SK-N-SH (cell line): ENCODE measurements around the gene SNPH. TPM values are rescaled to one million over a fixed set of nuclear protein-coding genes. Genes with fewer than 3 reads are reported as not detected.

Experiments used
- CTCF ChIA-PET: fragments of 300-600, 350-600 bp; formaldehyde crosslinking; extraction: SDS; loops from one replicate; lab custom pipeline; 2021; lab: Yijun Ruan, JAX
- POLR2A ChIA-PET: fragments of 350-600 bp; sonication (Branson Sonifier 250); formaldehyde crosslinking; extraction: SDS; loops from one replicate; lab custom pipeline; 2020; ENCODE audit warnings: antibody characterized with exemption, inconsistent platforms; lab: Yijun Ruan, JAX
- DNase-seq: peaks from one replicate; pipeline ENCODE4 v3.0.0; 2012
- H2AFZ ChIP-seq: fragments of 200-600 bp; sonication (generic); 2 replicates; pipeline ENCODE4 v1.8.1; 2016; ENCODE audit warnings: antibody characterized with exemption, mild to moderate bottlenecking, low read depth
- H3F3A ChIP-seq: fragments of 200-600 bp; sonication (generic); replicated peaks from 2 replicates; pipeline ENCODE3; 2016; ENCODE audit warnings: antibody characterized with exemption, mild to moderate bottlenecking; ENCODE audit not compliant: insufficient read depth
- H3K27ac ChIP-seq, 2 experiments: fragments of 200-500 bp in 1 of 2; fragments of 200-600 bp in 1 of 2; sonication (Bioruptor generic) in 1 of 2; sonication (generic), shearing (Covaris generic) in 1 of 2; 2 replicates each; pipeline versions ENCODE4 v1.5.1 to v1.6.1; 2014 to 2016; ENCODE audit warnings: low read depth in 2 of 2, inconsistent platforms in 1 of 2, low read length in 1 of 2, mild to moderate bottlenecking in 1 of 2, mixed read lengths in 1 of 2
- H3K27me3 ChIP-seq: fragments of 200-600 bp; sonication (generic), shearing (Covaris generic); 2 replicates; pipeline ENCODE4 v1.6.1; 2016; ENCODE audit warnings: mixed run types; ENCODE audit not compliant: insufficient read depth
- H3K36me3 ChIP-seq, 2 experiments: fragments of 200-500 bp in 1 of 2; fragments of 200-600 bp in 1 of 2; sonication (Bioruptor generic) in 1 of 2; sonication (generic) in 1 of 2; replicated peaks in 1 of 2; 2 replicates each; pipeline versions ENCODE3 to v1.5.1; 2014 to 2016; ENCODE audit warnings: low read length in 1 of 2, mild to moderate bottlenecking in 1 of 2; ENCODE audit not compliant: insufficient read depth in 2 of 2, control insufficient read depth in 1 of 2
- H3K4me1 ChIP-seq, 2 experiments: fragments of 200-500 bp in 1 of 2; fragments of 200-600 bp in 1 of 2; sonication (Bioruptor generic) in 1 of 2; sonication (generic), shearing (Covaris generic) in 1 of 2; 2 replicates each; pipeline versions ENCODE4 v1.5.1 to v1.6.1; 2014 to 2016; ENCODE audit warnings: low read depth in 1 of 2, low read length in 1 of 2, mixed run types in 1 of 2; ENCODE audit not compliant: insufficient read depth in 2 of 2, control insufficient read depth in 1 of 2
- H3K4me2 ChIP-seq: fragments of 200-600 bp; sonication (generic), shearing (Covaris generic); 2 replicates; pipeline ENCODE4 v1.6.1; 2017; ENCODE audit warnings: mixed run types
- H3K4me3 ChIP-seq, 2 experiments: fragments of 200-500 bp in 1 of 2; fragments of 200-600 bp in 1 of 2; sonication (Bioruptor generic) in 1 of 2; sonication (generic), shearing (Covaris generic) in 1 of 2; 2 replicates each; pipeline versions ENCODE4 v1.5.1 to v1.8.1; 2014 to 2016; ENCODE audit warnings: low read depth in 2 of 2, inconsistent platforms in 1 of 2, low read length in 1 of 2, mild to moderate bottlenecking in 1 of 2, mixed read lengths in 1 of 2, moderate library complexity in 1 of 2
- H3K79me2 ChIP-seq: fragments of 200-600 bp; sonication (generic); 2 replicates; pipeline ENCODE4 v1.8.1; 2017; ENCODE audit warnings: mild to moderate bottlenecking; ENCODE audit not compliant: insufficient read depth
- H3K9ac ChIP-seq: fragments of 200-600 bp; sonication (generic); 2 replicates; pipeline ENCODE4 v1.6.1; 2017; ENCODE audit warnings: mixed run types
- H3K9me2 ChIP-seq: fragments of 200-600 bp; sonication (generic); 2 replicates; pipeline ENCODE4 v1.6.1; 2017; ENCODE audit warnings: mixed run types
- H3K9me3 ChIP-seq: fragments of 200-600 bp; sonication (generic); 2 replicates; pipeline ENCODE4 v1.6.1; 2017; ENCODE audit warnings: mixed run types, mild to moderate bottlenecking, moderate library complexity
- H4K20me1 ChIP-seq: fragments of 200-600 bp; sonication (generic); 2 replicates; pipeline ENCODE4 v1.6.1; 2017; ENCODE audit warnings: mild to moderate bottlenecking, mixed run types; ENCODE audit not compliant: insufficient read depth
- CTCF ChIP-seq: fragments of 200-600 bp; sonication (generic); IDR thresholded peaks from 2 replicates; pipeline ENCODE4 v1.6.1; 2017; ENCODE audit warnings: antibody characterized with exemption, mild to moderate bottlenecking, moderate library complexity
- ELF1 ChIP-seq: IDR thresholded peaks from 2 replicates; pipeline ENCODE4 v1.4.0; 2012
- EZH2phosphoT487 ChIP-seq: fragments of 200-600 bp; sonication (generic); IDR thresholded peaks from 2 replicates; pipeline ENCODE4 v1.6.1; 2017; ENCODE audit warnings: low read depth, mixed run types, mild to moderate bottlenecking, antibody characterized with exemption, moderate library complexity, borderline replicate concordance
- FOSL2 ChIP-seq: IDR thresholded peaks from 2 replicates; pipeline ENCODE4 v1.4.0; 2012; ENCODE audit warnings: low read depth, mild to moderate bottlenecking, moderate library complexity, borderline replicate concordance
- FOXJ3 ChIP-seq: sonication (generic); formaldehyde crosslinking; IDR thresholded peaks from 2 replicates; pipeline ENCODE4 v1.5.1; 2020; ENCODE audit warnings: mild to moderate bottlenecking, missing genetic modification reagents
- GABPA ChIP-seq: IDR thresholded peaks from 2 replicates; pipeline ENCODE4 v1.4.0; 2012; ENCODE audit warnings: low read depth, mild to moderate bottlenecking
- JUND ChIP-seq: IDR thresholded peaks from 2 replicates; pipeline ENCODE4 v1.4.0; 2012
- MEF2A ChIP-seq: IDR thresholded peaks from 2 replicates; pipeline ENCODE4 v1.4.0; 2012; ENCODE audit warnings: low read depth, borderline replicate concordance
- NRF1 ChIP-seq: IDR thresholded peaks from 2 replicates; pipeline ENCODE4 v1.6.1; 2012; ENCODE audit warnings: low read depth, mild to moderate bottlenecking, low read length
- POLR2AphosphoS5 ChIP-seq: IDR thresholded peaks from 2 replicates; pipeline ENCODE4 v1.6.1; 2012; ENCODE audit warnings: low read depth, low read length
- REST ChIP-seq: IDR thresholded peaks from 2 replicates; pipeline ENCODE4 v1.6.1; 2012; ENCODE audit warnings: mild to moderate bottlenecking, low read depth, low read length, moderate library complexity
- RFX5 ChIP-seq: IDR thresholded peaks from 2 replicates; pipeline ENCODE4 v1.6.1; 2012; ENCODE audit warnings: mild to moderate bottlenecking, improper control_type of control experiment, low read length
- SIN3A ChIP-seq: IDR thresholded peaks from 2 replicates; pipeline ENCODE4 v1.6.1; 2012; ENCODE audit warnings: low read depth, mild to moderate bottlenecking, low read length, moderate library complexity, borderline replicate concordance
- SMC3 ChIP-seq: IDR thresholded peaks from 2 replicates; pipeline ENCODE4 v1.6.1; 2012; ENCODE audit warnings: low read depth, low read length, improper control_type of control experiment
- TEAD4 ChIP-seq: IDR thresholded peaks from 2 replicates; pipeline ENCODE4 v1.4.0; 2012; ENCODE audit warnings: mild to moderate bottlenecking, borderline replicate concordance; ENCODE audit not compliant: insufficient read depth
- USF2 ChIP-seq: fragments of 150-350 bp; IDR thresholded peaks from 2 replicates; pipeline ENCODE4 v1.6.1; 2017; ENCODE audit warnings: antibody characterized with exemption, low read length, low read depth, borderline replicate concordance
- YY1 ChIP-seq: IDR thresholded peaks from 2 replicates; pipeline ENCODE4 v1.4.0; 2012; ENCODE audit warnings: low read depth, mild to moderate bottlenecking
- WGBS: methylation state at CpG from one replicate; pipeline ENCODE4 v1.1.6; 2017; ENCODE audit warnings: low lambda C conversion rate; 5-methylcytosine and 5-hydroxymethylcytosine counted together
- polyA plus RNA-seq, 3 experiments: library from polyadenylated mRNA; depleted of rRNA; stranded (reverse); fragments of >200 nt; gene quantifications; 2 replicates each; pipeline ENCODE4 v1.2.3, GENCODE V29; 2012
- TF ChIP-seq, protein P1 (sequence below): IDR thresholded peaks from 2 replicates; pipeline ENCODE4 v1.4.0; 2012; ENCODE audit warnings: low read depth, borderline replicate concordance
- TF ChIP-seq, protein P2 (sequence below): IDR thresholded peaks from 2 replicates; pipeline ENCODE4; 2012

The SNPH gene
- polyA plus RNA-seq, 1 of the 3 experiments (the other 2 are of a cell fraction) = 2.5 TPM

DNA sequence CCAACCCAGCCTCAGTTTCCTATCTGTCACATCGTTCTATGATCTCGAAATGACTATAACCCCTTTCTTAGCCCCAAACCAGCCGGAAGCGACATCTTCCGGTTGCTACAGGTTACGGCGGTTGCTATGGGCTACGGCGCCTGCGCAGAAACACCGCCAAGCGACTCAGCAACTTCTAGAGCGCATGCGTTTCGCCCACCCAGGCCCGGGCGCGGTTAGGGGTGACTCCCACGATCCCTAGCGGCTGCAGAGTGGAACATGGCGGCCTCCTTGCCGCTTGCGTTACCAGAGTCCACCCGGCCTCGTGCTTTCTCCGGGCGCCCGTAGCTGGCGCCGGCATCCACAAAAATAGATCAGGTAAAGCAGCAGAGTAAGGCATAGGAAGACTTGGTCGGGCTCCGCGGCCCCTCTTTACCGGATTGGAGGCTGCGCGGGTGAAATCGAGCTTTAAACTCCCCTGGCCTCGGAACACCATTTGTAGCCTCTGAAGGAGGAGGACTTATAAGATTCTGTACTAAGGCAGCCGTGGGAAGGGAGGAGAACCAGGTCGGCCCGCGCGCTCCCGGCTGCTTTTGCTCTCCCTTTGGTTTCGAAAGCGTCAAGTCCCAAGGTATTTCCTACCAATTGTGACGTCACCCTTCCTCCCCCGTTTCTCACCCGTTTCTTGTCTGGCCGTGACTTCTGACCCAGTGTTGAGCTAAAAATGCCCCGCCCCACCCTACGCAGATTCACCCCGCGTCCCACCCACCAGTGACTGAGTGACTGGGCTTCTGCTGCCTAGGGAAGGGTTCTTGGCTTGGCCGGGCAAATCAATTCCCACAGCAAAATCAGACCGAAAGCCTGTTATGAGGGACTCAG, 59.3 kb downstream of the SNPH start (continued):
- TF ChIP-seq REST = no peak; the same call in 1 of the 2 replicates
- no peak for TF ChIP-seq SMC3
- no peak for TF ChIP-seq EZH2phosphoT487
- no peak for TF ChIP-seq FOXJ3 (CRISPR knock-in tag)
- no peak for TF ChIP-seq USF2
- TF ChIP-seq NRF1 = peak; percentile 83
- TF ChIP-seq, all 33 proteins: peak for 9

DNA sequence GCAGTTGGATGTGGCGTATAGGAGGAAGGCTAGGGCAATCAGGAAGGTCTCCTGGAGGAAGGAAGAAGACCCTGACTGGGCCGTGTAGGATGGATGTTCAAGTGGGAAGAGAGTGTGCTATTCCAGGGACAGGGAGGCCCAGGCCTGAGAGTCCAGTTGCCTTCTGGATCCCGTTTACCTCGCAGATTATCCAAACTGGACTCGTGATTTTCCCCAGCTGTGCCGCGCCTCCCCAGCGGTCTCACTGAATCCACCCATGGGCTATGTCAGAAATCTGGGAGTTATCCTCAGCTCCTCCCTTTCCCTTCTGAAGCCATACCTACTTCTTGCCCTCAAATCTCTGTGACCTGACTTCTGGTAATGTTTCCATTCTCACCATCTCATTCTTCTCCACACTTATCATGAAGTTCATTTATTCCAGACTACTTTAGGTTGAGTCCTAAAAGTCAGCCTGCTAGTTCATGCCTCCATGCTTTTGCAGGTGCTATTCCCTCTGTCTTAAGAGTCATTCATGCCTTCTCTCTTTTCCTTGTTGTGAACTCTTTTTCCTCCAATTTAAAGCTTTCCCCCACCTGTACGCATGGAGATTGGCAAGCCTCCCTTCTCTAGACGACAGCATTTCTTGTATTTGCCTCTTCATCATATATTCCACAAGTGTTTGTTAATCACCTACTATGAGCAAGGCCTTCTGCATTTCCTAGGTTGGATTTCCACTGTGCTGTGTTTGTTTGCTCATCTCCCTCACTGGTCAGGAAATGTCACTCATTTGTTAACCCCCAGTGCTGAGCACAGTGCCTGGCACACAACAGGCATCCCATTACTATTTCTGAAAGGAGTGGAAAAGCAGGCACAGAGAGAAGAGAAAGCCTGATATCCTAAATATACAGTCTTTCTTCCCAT, 60.2 kb downstream of the SNPH start:
- Histone ChIP-seq H3K27me3 (no peaks in the 10 kb centered on the region), H3K9ac (peak overlapping the region; percentile 99), H3K4me3 (peak overlapping the region; percentile 87 to 97), H4K20me1 (peaks cover 7% of the 10 kb centered on the region; the same call in 1 of the 2 replicates), H3K27ac (peak overlapping the region; percentile 94 to 98), H3K4me2 (peak overlapping the region; percentile 89), H3K9me3 (no peaks in the 10 kb centered on the region), H3K9me2 (no peaks in the 10 kb centered on the region), H3K4me1 (peaks cover 32 to 39% of the 10 kb centered on the region in 2 experiments), H3F3A (peaks cover 17% of the 10 kb centered on the region), H2AFZ (no peak overlapping the region), H3K36me3 (no peaks in the 10 kb centered on the region), H3K79me2 (peaks cover 58% of the 10 kb centered on the region)
- ChIA-PET CTCF (interaction anchor here (1.5 to 2.0 kb wide), 3 partner anchors 13 to 111 kb away, joined by 4 to 11 read pairs (median 4); no protein-coding TSS in a partner anchor), POLR2A (interaction anchor here (1.3 kb wide), 1 partner anchor 66 kb away, joined by 8 read pairs; no protein-coding TSS in a partner anchor)
- DNase-seq = no peak
- 17% methylated on average over 10 of the region's 10 CpGs for WGBS
- no peak for TF ChIP-seq EZH2phosphoT487
- no peak for TF ChIP-seq TEAD4
- no peak for TF ChIP-seq GABPA
- TF ChIP-seq ELF1 = no peak
- no peak for TF ChIP-seq JUND
- TF ChIP-seq POLR2AphosphoS5 = no peak
- no peak for TF ChIP-seq FOSL2
- TF ChIP-seq CTCF = no peak
- no peak for TF ChIP-seq YY1
- TF ChIP-seq SIN3A = no peak
- TF ChIP-seq, protein P1, sequence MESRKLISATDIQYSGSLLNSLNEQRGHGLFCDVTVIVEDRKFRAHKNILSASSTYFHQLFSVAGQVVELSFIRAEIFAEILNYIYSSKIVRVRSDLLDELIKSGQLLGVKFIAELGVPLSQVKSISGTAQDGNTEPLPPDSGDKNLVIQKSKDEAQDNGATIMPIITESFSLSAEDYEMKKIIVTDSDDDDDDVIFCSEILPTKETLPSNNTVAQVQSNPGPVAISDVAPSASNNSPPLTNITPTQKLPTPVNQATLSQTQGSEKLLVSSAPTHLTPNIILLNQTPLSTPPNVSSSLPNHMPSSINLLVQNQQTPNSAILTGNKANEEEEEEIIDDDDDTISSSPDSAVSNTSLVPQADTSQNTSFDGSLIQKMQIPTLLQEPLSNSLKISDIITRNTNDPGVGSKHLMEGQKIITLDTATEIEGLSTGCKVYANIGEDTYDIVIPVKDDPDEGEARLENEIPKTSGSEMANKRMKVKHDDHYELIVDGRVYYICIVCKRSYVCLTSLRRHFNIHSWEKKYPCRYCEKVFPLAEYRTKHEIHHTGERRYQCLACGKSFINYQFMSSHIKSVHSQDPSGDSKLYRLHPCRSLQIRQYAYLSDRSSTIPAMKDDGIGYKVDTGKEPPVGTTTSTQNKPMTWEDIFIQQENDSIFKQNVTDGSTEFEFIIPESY = no peak
- TF ChIP-seq, protein P2, sequence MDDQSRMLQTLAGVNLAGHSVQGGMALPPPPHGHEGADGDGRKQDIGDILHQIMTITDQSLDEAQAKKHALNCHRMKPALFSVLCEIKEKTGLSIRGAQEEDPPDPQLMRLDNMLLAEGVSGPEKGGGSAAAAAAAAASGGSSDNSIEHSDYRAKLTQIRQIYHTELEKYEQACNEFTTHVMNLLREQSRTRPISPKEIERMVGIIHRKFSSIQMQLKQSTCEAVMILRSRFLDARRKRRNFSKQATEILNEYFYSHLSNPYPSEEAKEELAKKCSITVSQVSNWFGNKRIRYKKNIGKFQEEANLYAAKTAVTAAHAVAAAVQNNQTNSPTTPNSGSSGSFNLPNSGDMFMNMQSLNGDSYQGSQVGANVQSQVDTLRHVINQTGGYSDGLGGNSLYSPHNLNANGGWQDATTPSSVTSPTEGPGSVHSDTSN = no peak
- TF ChIP-seq MEF2A = no peak
- TF ChIP-seq RFX5 = no peak
